Lung microvascular endothelial cell (primary cell): ENCODE measurements around the gene GATAD1. TPM values are rescaled to one million over a fixed set of nuclear protein-coding genes. Genes with fewer than 3 reads are reported as not detected.
A peak's percentile ranks its signal among the peaks of the same experiment; 100 is the strongest.
"Not testable (repeated sequence)": the region's sequence is repeated elsewhere in the genome, so short reads cannot be mapped to it uniquely, and the experiment has no call there.

Experiments
- DNase-seq, 2 donors: peaks; one replicate each; pipeline versions ENCODE4 v3.0.0 to v3.0.0-alpha.2; 2010; ENCODE audit warnings: low read depth in 2 of 2
- total RNA-seq: library from RNA; depleted of rRNA; stranded (reverse); fragments of >200 nt; gene quantifications from 2 replicates; pipeline ENCODE4 v1.2.1, GENCODE V29; 2014

GATAD1 gene, protein sequence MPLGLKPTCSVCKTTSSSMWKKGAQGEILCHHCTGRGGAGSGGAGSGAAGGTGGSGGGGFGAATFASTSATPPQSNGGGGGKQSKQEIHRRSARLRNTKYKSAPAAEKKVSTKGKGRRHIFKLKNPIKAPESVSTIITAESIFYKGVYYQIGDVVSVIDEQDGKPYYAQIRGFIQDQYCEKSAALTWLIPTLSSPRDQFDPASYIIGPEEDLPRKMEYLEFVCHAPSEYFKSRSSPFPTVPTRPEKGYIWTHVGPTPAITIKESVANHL
- 10.5 and 12.9 TPM in 2 replicates for total RNA-seq

DNA sequence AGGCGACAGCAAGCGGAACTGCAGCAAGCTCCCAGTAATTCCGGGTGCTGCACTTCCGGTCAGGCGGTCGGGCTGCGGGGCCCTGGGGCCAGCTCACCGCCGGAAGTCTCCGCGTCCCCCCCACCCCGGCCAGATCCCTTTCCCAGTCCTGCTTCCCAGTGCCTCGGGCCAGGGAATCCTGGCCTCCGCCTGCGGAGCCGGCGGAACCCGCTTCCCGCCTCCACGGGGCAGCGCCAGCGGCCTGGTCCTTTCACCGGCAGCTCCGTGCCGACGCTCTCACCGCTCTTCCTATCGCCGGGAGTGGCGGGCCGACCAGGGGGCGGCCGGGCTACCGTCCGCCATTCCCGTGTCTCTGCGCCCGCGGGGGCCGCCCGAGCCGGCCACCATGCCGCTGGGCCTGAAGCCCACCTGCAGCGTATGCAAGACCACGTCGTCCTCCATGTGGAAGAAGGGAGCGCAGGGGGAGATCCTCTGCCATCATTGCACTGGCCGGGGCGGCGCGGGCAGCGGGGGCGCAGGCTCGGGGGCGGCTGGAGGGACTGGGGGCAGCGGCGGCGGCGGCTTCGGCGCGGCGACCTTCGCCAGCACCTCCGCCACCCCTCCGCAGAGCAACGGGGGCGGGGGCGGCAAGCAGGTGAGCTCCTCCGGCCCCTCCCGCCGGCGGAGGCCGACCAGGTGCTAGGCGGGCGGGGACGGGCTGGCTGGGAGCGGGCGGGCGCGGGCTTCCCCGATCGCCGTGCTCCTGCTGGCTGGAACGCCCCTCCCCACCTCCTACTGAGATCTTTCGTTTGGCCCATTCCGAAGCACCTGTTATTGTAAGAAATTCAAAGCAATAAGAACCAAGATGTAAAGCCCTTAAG is at the start of gene GATAD1:
TSS of gene GATAD1 (plus strand) at position 138 of the 860 bp plus-strand sequence. CDS start at position 386, 248 bp downstream.
- DNase-seq = peak; percentile 93 to 95

DNA sequence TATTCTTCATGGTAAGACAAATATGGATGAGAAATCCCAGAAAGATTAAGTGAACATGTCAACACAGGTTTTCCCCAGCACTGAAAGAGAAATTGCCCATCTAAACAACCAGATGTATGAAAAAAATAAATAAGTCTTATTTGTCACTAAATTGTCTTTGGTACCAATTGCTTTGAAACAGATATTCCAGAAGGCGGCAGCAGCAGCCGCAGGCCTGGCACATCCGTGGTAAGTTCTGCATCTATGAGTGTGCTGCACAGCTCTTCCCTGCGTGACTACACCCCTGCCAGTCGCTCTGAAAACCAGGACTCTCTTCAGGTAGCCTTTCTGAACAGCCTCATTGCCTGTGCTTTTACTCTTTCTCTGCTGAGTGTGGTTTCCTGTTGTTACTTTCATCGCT is 49.7 kb upstream of the GATAD1 start:
- DNase-seq = no peak

DNA sequence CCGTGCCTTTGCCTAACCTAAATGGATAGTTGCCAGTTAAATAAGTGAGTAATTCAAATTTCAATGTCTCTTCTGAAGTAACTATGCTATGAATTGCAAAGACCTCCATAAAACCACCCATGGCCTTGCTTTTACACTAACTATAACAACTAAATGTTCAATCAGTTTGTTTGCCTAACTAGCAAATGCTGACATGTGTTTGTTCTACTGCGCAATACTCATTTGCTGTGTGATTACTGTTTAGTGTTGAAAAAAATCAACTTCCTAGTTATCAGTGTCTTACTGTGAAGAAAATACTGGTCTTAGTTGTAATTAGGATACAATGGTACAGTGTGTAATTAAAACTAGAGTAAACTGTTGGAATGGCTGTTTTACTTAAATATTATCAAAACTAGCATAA is 47.3 kb upstream of the GATAD1 start:
- no peak for DNase-seq

DNA sequence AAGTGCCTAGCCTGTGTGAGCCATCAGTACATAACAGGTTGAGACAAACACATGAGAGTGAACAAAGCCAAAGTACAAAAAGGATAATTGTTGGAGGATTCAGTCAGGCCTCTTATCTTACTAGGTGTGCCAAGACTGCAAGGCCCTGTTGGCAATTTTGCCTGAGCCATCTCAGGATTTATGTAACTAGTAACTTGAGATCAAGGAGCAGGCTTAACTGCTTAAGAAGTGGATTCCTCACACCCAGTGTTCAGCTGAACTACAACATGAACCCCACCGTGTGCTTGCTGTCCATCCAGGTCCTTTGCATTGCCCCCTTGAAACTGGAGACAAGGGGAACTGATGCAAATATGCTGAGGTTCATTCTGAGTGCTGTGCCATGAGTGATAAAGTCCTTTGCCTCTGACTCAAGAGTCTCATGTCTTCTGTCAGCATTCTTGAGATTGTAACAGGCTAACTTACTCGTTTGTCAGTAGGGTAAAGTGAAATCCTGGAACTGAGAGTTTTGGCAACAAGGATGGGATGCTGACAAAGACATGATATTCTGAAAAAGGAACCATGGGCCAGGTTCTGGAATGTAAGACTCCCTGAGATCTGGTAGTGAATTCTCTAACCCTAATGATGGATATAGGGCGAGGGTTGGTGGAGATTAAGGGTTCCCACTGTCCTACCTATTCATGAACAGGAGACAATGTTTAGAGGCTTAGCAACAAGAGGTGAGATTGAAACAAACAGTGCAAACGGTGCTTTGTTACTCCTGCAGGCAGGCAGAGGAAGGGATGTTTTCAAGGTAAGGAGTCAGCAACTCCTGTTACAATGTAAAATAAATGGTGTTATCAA is 44.1 kb upstream of the GATAD1 start:
- DNase-seq = no peak

DNA sequence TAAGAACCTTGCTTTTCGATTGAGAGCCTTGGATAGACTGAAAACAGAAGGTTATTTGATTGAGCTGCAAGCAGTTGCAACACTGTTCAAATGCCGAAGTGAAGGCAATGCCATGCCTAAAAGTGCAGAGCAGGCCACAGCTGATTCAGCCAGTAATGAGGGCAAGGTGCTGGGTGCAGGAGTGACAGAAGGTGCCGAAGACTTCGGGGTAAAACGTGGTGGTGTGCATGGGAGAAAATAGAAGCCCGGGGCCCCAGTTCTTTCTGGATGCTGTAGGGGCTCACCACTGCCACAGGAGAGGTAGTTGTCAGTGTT is 43.6 kb upstream of the GATAD1 start:
- DNase-seq = no peak

DNA sequence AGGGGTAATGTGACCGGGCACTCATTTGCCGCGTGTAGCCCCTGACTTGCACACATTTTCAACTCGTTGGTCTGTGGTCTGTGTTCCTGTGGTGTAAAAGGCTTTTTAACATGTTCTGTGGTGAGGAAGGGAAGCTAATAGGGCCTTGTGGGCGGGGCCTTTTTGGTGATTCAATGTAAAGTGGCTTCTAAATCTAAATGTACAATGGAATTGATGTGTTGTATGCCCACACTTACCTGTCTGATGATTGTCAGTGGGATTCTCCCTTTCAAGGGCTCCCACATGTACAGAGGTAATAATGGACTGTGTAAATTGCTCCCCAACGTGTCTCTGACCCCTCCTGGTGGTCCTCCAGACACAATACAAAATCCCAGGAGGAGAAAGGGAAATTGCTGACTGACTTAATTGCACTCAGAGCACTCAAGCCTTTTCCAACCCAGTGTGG is 43.1 kb upstream of the GATAD1 start:
- DNase-seq = peak in 1 of 2 donors; percentile 11

DNA sequence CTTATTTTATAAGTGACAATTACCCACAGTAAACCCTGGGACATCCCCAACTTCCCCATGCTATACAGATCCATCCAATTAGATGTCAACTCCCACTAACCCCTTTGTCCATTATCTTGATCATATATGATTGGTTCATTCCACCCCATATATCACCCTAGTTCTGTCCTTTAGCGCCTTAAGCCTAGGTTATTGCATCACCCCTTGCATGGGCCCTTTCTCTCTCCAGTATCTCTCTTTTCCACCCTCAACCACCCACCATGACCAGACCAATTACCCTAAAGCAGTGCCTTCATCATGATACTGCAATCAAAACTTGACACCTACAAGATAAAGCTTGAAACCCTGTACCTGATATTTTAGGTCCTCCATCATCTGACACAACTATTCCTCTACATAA is 37.9 kb upstream of the GATAD1 start:
- DNase-seq = no peak

DNA sequence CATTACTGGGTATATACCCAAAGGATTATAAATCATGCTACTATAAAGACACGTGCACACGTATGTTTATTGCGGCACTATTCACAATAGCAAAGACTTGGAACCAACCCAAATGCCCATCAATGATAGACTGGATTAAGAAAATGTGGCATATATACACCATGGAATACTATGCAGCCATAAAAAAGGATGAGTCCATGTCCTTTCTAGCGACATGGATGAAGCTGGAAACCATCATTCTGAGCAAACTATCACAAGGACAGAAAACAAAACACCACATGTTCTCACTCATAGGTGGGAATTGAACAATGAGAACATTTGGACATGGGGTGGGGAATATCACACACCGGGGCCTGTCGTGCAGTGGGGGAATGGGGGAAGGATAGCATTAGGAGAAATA is 37.1 kb upstream of the GATAD1 start:
- not testable (repeated sequence) for DNase-seq

DNA sequence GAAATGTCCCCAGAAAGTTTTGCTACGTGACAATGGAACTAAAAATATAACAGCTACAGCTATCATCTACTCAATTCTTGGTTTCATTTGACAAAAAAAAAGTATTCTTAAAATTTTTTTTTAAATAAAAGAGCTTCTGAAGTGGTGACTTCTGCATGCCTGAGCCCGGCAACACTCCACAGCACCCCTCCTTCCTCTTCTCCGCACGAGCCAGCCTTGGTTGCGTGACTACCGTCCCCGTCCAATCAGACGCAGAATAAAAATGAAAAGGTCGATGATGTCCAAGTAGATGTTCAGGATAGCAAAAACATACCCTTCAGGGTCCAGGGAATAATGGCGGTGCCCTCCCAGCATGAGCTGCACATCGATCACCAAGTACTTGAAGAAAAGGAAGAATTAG is 34.5 kb upstream of the GATAD1 start:
- no peak for DNase-seq

DNA sequence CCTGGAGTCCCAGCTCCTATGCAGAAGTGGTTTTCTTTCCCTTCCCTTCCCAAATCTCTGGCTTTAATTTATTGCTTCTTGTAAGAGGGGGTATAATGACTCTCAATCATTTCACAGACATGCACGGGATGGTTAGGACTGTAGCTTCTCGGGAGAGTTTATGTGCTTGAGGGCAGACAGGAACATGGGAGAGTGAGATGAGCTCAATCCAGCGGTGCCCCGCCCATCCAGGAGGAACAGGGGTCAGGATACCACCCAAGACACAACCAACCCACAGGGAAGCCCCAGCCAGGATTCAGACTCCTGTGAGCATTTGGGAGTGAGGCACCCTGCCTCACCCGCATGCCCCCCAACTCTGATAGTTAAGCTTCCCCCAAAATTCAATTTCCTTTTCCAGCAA is 33.7 kb upstream of the GATAD1 start:
- no peak for DNase-seq

DNA sequence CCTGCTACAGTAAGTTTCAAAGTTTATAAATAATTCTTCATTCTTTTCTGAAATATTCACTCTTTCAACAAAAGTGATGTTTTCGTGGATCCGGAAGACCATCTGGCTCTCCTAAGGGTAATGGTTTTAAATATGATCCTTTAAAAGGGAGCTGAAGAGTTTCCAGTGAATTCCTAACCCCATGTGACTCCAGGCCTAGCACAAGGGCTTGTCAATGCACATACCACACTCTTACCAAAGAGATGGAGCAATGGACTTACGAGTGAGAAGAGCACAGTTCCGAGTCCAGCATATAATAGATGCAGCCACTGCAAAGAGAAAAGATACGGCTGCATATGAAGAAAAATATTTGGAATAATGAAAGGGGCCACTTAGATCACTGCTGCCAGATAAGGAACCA is 32.1 kb upstream of the GATAD1 start:
- DNase-seq = no peak

DNA sequence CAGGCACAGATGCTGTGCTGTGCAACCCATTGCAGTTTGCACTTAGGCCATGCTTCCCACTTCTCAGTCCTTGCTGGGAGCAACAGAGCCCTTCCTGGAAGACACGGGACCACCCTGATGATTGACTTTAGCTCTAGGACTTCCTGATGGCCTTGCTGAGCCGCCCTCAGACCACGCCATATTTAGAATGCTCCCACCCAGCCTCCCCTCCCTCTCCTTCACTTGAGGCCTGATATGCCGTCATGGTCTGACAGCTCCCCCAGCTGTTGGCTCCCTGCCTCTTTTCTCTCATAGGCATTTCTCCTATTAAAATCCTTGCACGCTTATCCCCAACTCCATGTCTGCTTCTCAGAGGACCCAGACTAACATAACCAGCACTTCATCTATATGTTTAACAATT is 29.4 kb upstream of the GATAD1 start:
- DNase-seq = no peak

DNA sequence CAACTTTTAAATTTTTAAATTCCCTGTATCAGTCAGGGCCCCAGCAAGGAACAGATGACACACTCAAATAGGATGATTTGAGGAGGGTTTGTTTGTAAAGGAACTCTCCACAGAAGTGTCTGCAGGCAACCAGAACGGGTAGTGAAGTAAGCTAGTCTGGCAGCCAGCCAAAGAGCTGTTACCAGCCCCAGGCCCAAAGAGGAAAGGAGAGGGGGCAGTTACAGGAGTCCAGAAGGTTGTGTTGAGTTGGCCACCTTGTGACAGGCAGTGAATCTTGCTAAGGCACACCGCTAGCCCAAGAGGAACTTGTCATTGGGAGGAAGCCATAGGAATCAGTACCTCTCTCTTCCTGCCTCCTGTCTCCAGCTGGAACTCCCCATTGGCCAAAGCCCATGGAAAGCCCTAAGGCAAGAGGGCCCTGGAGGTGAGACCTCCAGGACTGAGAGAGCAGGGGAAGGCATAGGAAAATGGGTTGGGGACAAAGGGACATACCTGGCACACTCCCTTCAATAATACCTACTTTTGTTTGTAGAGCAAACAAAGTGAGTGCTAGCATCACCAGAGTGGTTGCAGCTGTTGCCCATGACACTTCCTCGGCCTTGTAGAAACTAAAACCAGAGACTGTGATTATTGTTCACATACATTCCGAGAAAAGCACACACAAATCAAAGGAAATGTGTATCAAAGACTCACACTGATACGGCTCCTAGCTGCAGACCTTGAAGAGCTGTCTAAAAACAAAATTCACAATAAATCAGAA is 25.4 kb upstream of the GATAD1 start:
- DNase-seq = peak in 1 of 2 donors; percentile 11

DNA sequence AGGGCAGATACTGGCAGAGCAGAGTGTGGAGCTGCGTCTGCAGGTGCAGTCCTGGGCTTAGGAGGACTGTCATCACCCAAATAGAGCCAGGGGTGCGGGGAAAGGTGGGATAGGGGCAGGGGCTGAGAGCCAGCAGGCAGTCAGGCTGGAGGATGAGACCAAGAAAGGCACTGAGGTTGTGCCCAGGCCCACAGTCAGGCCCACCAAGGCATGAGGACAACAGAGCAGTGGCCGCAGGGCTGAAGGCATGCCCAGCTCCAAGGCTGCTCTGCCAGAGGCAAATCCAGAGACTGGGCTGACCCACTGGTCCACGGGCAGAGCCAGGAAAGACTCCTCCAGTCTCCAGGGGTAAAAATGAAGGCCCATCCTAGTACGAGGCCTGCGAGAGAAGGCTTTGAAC is 24.4 kb upstream of the GATAD1 start:
- no peak for DNase-seq

DNA sequence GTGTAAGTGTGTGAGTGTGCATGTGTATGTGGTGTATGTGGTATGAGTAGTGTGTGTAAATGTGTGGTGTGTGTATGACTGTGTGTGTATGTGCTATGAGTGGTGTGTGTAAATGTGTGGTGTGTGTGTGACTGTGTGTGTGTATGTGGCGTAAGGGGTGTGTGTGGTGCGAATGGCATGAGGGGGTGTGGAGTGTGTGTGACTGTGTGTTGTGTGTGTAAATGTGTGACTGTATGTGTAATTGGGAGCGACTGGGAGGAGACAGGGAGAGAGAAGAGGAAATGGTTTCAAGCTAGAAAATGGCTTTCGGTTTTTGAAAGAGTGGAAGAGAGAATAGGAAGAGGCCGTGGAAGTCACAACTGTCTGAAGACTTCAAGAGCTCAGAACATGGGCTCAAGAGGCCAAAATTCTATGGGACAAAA is 23.6 kb upstream of the GATAD1 start:
- DNase-seq = no peak

DNA sequence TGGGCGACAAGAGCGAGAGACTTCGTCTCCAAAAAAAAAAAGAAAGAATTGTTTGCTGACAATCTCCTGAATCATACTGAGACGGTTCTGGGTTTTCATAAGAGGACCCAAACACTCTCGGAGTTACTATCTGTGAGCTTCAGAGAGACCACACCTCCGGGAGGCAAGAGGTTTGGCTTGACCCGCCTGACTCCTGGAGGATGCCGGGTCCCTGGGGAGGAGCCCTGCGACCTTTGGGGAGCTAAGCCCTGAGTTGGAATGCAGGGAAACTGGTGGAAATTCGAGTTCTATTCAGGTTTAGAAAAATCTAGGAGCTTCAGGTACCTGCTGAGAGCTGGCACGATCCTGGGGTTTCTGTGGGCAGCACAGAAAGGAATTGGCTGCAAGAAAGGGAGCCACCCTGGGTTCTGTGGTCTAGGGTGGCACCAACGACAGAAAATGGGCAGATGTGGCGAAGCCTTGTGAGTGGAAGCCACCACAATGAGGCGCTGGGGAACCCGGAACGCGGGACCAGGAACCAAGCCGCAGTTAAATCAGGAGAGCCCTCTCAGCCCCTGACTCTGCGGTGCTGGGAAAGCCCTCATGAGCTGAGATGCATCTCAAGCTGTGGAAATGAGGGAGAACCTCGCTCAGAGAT is 21.9 kb upstream of the GATAD1 start:
- no peak for DNase-seq

DNA sequence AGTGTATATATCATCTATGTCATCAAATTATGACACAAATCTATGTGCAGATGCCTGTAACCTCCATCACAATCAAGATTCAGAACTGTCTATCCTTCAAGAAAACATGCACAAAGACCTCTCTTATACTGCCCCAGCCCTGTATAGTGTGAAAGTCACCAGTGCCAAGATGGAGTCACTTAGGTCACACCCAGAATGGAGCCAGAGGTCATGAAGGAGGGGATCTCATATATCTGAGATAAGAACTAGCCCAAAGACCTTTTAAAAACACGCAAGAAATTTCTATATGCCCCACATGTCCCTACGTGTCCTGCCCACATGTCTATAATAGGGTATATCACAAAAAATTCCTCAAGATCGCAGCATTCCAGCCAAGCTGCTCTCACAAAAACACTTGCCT is 20.1 kb upstream of the GATAD1 start:
- no peak for DNase-seq

DNA sequence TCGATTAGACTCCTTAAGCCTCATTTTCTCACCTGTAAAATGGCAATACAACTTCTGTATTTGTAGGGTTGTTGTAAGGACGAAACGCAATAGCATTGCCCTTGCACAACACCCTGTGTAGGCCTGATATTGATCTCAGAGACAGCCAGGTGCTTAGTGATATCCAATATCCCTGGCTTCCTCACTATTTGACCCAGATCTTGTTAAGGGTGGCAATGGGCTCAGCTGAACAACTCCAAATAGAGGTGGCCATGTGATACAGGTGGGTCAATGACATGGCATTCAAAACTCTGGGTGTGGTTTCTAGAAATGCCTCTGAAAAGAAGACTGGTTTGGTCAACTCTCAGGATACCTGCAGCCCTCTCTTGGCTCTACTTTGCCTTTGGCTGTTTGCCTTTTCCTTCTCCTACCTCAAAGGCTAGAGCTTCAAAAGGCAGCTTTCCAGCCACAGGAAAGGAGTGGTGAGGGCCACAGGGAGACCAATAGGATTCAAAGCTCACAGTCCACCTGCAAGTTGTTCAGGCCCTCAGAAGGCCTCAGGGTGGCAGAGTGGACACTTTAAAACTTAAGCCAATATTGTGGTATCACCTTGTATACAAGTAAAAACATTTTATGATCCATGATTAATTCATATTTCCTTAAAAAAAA is 14.9 kb upstream of the GATAD1 start:
- no peak for DNase-seq

DNA sequence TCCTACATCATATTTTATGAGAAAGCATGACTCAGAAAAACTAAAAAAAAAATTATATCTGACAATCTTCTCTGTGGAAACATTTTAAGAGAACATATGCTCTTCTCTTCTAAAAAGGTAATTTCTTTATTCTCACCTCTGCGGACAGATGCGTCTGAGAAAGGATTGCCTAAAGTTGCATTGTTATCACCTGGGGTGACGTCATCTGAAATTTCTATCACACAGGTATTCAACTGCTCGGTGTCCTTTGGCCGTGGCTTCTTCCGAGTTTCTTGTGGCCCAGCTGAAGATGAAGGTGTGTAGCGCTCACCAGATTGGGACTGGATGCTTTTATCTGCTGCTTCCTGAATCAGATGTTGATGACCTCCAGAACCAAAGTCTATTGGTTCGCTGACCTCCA is 14.3 kb upstream of the GATAD1 start:
- no peak for DNase-seq

DNA sequence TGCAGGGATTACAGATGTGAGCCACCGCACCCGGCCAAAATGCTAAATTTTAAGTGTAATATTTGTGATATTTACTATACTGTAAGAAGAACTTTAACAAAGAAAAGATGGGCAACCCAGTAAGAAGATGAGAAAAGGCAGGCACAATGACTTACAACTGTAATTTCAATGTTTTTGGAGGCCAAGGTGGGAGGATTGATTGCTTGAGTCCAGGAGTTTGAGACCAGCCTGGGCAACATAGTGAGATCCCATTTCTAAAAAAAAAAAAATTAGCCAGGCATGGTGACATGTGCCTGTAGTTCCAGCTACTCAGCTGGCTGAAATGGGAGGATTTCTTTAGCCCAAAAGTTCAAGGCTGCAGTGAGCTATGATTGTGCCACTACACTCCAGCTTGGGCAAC is 11.7 kb upstream of the GATAD1 start:
- no peak for DNase-seq
